NB4 (cell line): ENCODE measurements around the gene ARHGAP26.

Experiments used
- MAX ChIP-seq: IDR thresholded peaks from 2 replicates; pipeline ENCODE4 v1.6.1; 2011; ENCODE audit warnings: low read depth, low read length
- POLR2A ChIP-seq: IDR thresholded peaks from 2 replicates; pipeline ENCODE4 v1.6.1; 2011; ENCODE audit warnings: mild to moderate bottlenecking; ENCODE audit not compliant: insufficient read length; ENCODE audit errors: extremely low read depth
- TF ChIP-seq, protein P1 (sequence below): IDR thresholded peaks from one replicate; pipeline ENCODE4 v1.5.1; 2012; ENCODE audit warnings: low read depth, low read length

DNA sequence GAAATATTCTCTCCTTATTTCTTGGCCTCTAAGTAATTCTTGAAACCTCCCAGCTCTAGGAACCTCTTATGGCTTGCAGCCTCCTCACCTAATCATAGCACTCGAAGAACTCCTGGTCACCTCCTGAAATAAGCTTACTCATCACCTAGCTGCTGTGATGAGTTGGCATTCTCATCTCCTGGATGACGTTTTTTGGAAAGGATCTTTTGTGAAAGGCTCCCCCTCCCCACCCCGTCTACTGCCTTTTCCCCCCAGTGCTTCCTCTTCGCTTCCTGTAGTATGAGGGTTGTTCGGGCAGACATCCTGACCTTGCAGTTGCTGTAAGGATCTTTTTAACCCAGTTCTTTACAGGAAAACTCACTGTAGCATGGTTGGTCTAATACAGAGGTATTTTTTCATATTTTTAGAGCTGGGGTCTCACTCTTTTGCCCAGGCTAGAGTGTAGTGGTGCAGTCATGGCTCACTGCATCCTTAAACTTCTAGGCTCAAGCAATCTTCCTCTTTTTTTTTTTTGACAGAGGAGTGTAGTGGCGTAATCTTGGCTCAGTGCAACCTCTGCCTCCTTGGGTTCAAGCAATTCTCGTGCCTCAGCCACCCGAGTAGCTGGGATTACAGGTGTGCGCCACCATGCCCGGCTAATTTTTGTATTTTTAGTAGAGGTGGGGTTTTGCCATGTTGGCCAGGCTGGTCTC is 41.8 kb downstream of the ARHGAP26 start:
- TF ChIP-seq, protein P1, sequence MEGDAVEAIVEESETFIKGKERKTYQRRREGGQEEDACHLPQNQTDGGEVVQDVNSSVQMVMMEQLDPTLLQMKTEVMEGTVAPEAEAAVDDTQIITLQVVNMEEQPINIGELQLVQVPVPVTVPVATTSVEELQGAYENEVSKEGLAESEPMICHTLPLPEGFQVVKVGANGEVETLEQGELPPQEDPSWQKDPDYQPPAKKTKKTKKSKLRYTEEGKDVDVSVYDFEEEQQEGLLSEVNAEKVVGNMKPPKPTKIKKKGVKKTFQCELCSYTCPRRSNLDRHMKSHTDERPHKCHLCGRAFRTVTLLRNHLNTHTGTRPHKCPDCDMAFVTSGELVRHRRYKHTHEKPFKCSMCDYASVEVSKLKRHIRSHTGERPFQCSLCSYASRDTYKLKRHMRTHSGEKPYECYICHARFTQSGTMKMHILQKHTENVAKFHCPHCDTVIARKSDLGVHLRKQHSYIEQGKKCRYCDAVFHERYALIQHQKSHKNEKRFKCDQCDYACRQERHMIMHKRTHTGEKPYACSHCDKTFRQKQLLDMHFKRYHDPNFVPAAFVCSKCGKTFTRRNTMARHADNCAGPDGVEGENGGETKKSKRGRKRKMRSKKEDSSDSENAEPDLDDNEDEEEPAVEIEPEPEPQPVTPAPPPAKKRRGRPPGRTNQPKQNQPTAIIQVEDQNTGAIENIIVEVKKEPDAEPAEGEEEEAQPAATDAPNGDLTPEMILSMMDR = no peak
- TF ChIP-seq MAX (no peak), POLR2A (no peak)
